K562 (cell line): ENCODE data around the gene VWA7. TPM values are rescaled to one million over a fixed set of nuclear protein-coding genes. Genes with fewer than 3 reads are reported as not detected.
A peak's percentile ranks its signal among the peaks of the same experiment; 100 is the strongest.

Source experiments
- ATAC-seq: fragments of 200-7000 bp; cut with Tn5 transposase; 3 replicates; pipeline ENCODE4 v1.9.1; 2020; ENCODE audit warnings: moderate library complexity
- BruUV-seq: library from RNA; stranded (reverse); fragments of 400-500 nt; replicated peaks from 2 replicates; lab custom pipeline; 2021; lab: Mats Ljungman, UMichigan
- CTCF ChIA-PET: fragments of 300-600 bp; formaldehyde crosslinking; extraction: SDS; loops from one replicate; lab custom pipeline; 2021; ENCODE audit warnings: low intra/inter-chr PET ratio; lab: Yijun Ruan, JAX
- POLR2A ChIA-PET: fragments of 300-600, 350-650 bp; sonication (Branson Sonifier 250); formaldehyde crosslinking; extraction: SDS; loops from one replicate; lab custom pipeline; 2021; ENCODE audit warnings: antibody characterized with exemption, inconsistent platforms; lab: Yijun Ruan, JAX
- DNase-seq, 4 experiments: peaks; one replicate each; pipeline versions ENCODE4 v3.0.0 to v3.0.0-alpha.2; 2011 to 2018; ENCODE audit warnings: low spot score in 3 of 4, mixed read lengths in 3 of 4; ENCODE audit errors: extremely low read depth in 1 of 4
- FAIRE-seq: peaks from 2 replicates; lab custom pipeline; 2011; peaks lifted over from hg19 to GRCh38; lab: Jason Lieb, UNC
- H2AFZ ChIP-seq: 2 replicates; pipeline ENCODE4 v1.6.0; 2011; ENCODE audit warnings: low read depth, low read length, control low read depth, inconsistent platforms
- H3K27ac ChIP-seq: fragments of 200-600 bp; 3 replicates; pipeline ENCODE4 v1.8.0; 2011; ENCODE audit warnings: low read depth, mild to moderate bottlenecking, control low read depth, inconsistent platforms, low read length, moderate library complexity, mixed read lengths; ENCODE audit errors: extremely low read depth
- H3K27me3 ChIP-seq, 2 experiments: fragments of 300-600 bp in 1 of 2; 2 replicates in 1 of 2; 3 replicates in 1 of 2; pipeline versions ENCODE4 v1.6.0 to v1.8.0; 2011; ENCODE audit warnings: inconsistent platforms in 2 of 2, low read length in 2 of 2, mild to moderate bottlenecking in 1 of 2, mixed read lengths in 1 of 2, moderate library complexity in 1 of 2; ENCODE audit not compliant: control insufficient read depth in 2 of 2, insufficient read depth in 2 of 2
- H3K36me3 ChIP-seq: fragments of 300-600 bp; 3 replicates; pipeline ENCODE4 v1.8.0; 2011; ENCODE audit warnings: mild to moderate bottlenecking, low read length, inconsistent platforms; ENCODE audit not compliant: control insufficient read depth, insufficient read depth
- H3K4me1 ChIP-seq, 2 experiments: fragments of 200-600 bp in 1 of 2; replicated peaks in 1 of 2; 2 replicates in 1 of 2; 3 replicates in 1 of 2; pipeline versions ENCODE4 v1.5.1 to v1.8.0; 2011; ENCODE audit warnings: inconsistent platforms in 2 of 2, low read length in 2 of 2, mild to moderate bottlenecking in 1 of 2, mixed read lengths in 1 of 2, moderate library complexity in 1 of 2; ENCODE audit not compliant: control insufficient read depth in 2 of 2, insufficient read depth in 2 of 2
- H3K4me2 ChIP-seq: 2 replicates; pipeline ENCODE4 v1.6.1; 2011; ENCODE audit warnings: low read length, control low read depth, inconsistent platforms, mixed read lengths; ENCODE audit not compliant: insufficient read depth
- H3K4me3 ChIP-seq: fragments of 200-600 bp; sonication (generic), shearing (Covaris generic); 2 replicates; pipeline ENCODE4 v1.5.1; 2016; ENCODE audit warnings: control low read depth, inconsistent platforms
- H3K79me2 ChIP-seq: fragments of 200-600 bp; 3 replicates; pipeline ENCODE4 v1.8.0; 2011; ENCODE audit warnings: low read length, inconsistent platforms; ENCODE audit not compliant: control insufficient read depth, insufficient read depth
- H3K9ac ChIP-seq, 2 experiments: 2 replicates each; pipeline versions ENCODE4 v1.6.0 to v1.6.1; 2011; ENCODE audit warnings: low read depth in 2 of 2, low read length in 2 of 2, control low read depth in 1 of 2, inconsistent platforms in 1 of 2, mild to moderate bottlenecking in 1 of 2, mixed read lengths in 1 of 2; ENCODE audit not compliant: insufficient read depth in 1 of 2
- H3K9me1 ChIP-seq: one replicate; pipeline ENCODE4 v1.6.0; 2011; ENCODE audit warnings: inconsistent platforms, mild to moderate bottlenecking, low read length, moderate library complexity; ENCODE audit not compliant: control insufficient read depth, insufficient read depth
- H3K9me3 ChIP-seq: replicated peaks from 2 replicates; pipeline ENCODE4 v1.5.1; 2011; ENCODE audit warnings: low read depth, low read length, inconsistent platforms; ENCODE audit not compliant: control insufficient read depth, insufficient read depth
- H4K20me1 ChIP-seq: replicated peaks from 2 replicates; pipeline ENCODE4 v1.6.1; 2011; ENCODE audit warnings: low read length, inconsistent platforms, mixed read lengths; ENCODE audit not compliant: control insufficient read depth, insufficient read depth
- HDAC6 ChIP-seq: IDR thresholded peaks from 2 replicates; pipeline ENCODE4 v1.6.1; 2012; ENCODE audit warnings: low read depth, mild to moderate bottlenecking, control low read depth, inconsistent platforms, low read length, moderate library complexity
- MAZ ChIP-seq, 2 experiments: fragments of 450-650 bp in 1 of 2; sonication (generic) in 1 of 2; formaldehyde crosslinking; IDR thresholded peaks in 1 of 2; conservative IDR thresholded peaks in 1 of 2; 2 replicates each; pipeline versions ENCODE4 v1.4.0 to v1.5.0; 2020; ENCODE audit warnings: mild to moderate bottlenecking in 1 of 2, missing genetic modification reagents in 1 of 2
- POLR2G ChIP-seq: fragments of 200-400 bp; formaldehyde crosslinking; IDR thresholded peaks from 2 replicates; pipeline ENCODE4 v1.6.1; 2017; ENCODE audit warnings: low read depth, mild to moderate bottlenecking, antibody characterized with exemption, low read length, moderate library complexity
- RBFOX2 ChIP-seq: fragments of 200-400 bp; formaldehyde crosslinking; IDR thresholded peaks from 2 replicates; pipeline ENCODE4 v1.6.1; 2017; ENCODE audit warnings: low read depth, mild to moderate bottlenecking, low read length, moderate library complexity
- RBM22 ChIP-seq: fragments of 200-400 bp; formaldehyde crosslinking; IDR thresholded peaks from 2 replicates; pipeline ENCODE4 v1.6.1; 2018; ENCODE audit warnings: low read length, low read depth; ENCODE audit not compliant: poor library complexity, severe bottlenecking
- U2AF2 ChIP-seq: fragments of 200-400 bp; formaldehyde crosslinking; optimal IDR thresholded peaks from 2 replicates; pipeline ENCODE3; 2017; ENCODE audit warnings: low read depth, mild to moderate bottlenecking, low read length
- ZFPM2 ChIP-seq: fragments of 250-450 bp; sonication (Bioruptor Pico); IDR thresholded peaks from 2 replicates; pipeline ENCODE4 v1.5.1; 2022; ENCODE audit warnings: mild to moderate bottlenecking
- WGBS: fragments of 100-300 bp; shearing (Covaris generic); methylation state at CpG from one replicate; pipeline ENCODE4 v1.1.6; 2016; ENCODE audit warnings: low coverage, mixed read lengths; ENCODE audit not compliant: insufficient coverage; ENCODE audit errors: missing lambda C conversion rate; 5-methylcytosine and 5-hydroxymethylcytosine counted together
- in situ Hi-C: fragments of 300-500 bp; cut with MboI; formaldehyde crosslinking; loops from 4 replicates; pipeline ENCODE4 v1.15.0; 2018; ENCODE audit warnings: inconsistent platforms, mixed read lengths
- intact Hi-C: fragments of 100-400 bp; cut with micrococcal nuclease; formaldehyde crosslinking; loops from 2 replicates; pipeline ENCODE4 v1.14.2; 2022
- polyA plus RNA-seq, 8 experiments: library from polyadenylated mRNA; depleted of rRNA in 4 of 8; stranded (reverse) in 5 of 8; unstranded in 3 of 8; fragments of >200 nt; fragmentation: Nextera tagmentation in 2 of 8; fragmentation: Illumina TruSeq in 1 of 8; extraction: Ambion mirVana in 2 of 8; extraction: Trizol in 1 of 8; gene quantifications; 2 replicates each; pipeline versions ENCODE4 v1.2.1 to v1.2.3, GENCODE V29; 2011 to 2014; ENCODE audit warnings: inconsistent platforms in 1 of 8, missing spikeins in 1 of 8
- total RNA-seq, 7 experiments: library from RNA; depleted of rRNA in 6 of 7; stranded (reverse); fragments of >200 nt in 6 of 7; fragmentation: Illumina TruSeq in 2 of 7; extraction: Trizol in 2 of 7; gene quantifications; 2 replicates each; pipeline versions ENCODE4 v1.2.1 to v1.2.3, GENCODE V29; 2011 to 2021; ENCODE audit warnings: low replicate concordance in 1 of 7

VWA7 gene
- total and polyA plus RNA-seq, 9 of the 15 experiments (the other 6 are each of a cell fraction or from before 2014, with no cell fraction given), result 0.18 to 2.9 (median 0.95) TPM

DNA sequence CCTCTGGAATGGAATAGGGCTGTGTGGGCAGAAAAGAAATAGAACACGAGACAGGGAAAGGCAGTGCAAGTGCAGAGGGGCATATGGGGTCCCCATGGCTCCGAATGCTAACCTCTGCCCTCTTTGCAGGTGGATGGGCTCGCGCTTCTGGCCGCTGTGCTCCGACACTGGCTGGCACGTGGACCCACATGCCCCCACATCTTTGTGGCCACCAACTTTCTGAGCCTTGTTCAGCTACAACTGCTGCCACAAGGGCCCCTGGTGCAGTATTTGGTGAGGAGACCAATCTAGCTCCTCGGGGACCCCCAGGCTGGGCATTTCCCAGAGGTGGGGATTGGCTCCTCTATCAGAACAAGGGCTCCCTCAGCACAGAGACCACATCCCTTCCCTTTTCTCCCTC lies 15.8 kb downstream of the VWA7 start:
- Histone ChIP-seq H3K4me1 (peaks cover 0 to 17% of the 10 kb centered on the region in 2 experiments; a peak in 3 of 5 replicates), H3K9ac (0 out of 4 replicates have a peak overlapping the region, but pooled peaks of 1 of the 2 experiments have one; percentile 6), H3K36me3 (peaks cover 63% of the 10 kb centered on the region), H3K4me3 (no peak overlapping the region), H3K9me1 (no peaks in the 10 kb centered on the region), H2AFZ (no peak overlapping the region), H3K27ac (no peak overlapping the region), H3K4me2 (no peak overlapping the region), H3K9me3 (no peaks in the 10 kb centered on the region), H4K20me1 (no peaks in the 10 kb centered on the region), H3K27me3 (no peaks in the 10 kb centered on the region), H3K79me2 (no peaks in the 10 kb centered on the region)
- in situ Hi-C loops, result no loop called here
- 79% methylated on average over 8 of the region's 8 CpGs for WGBS
- no peak for DNase-seq
- POLR2A ChIA-PET, result interaction anchor here (0.6 to 6.6 kb wide), 12 partner anchors 8 to 70 kb away, joined by 3 to 85 read pairs (median 4); partner anchors contain the start of genes CLIC1, HSPA1B, MSH5 and VARS1
- CTCF ChIA-PET, result no interaction called here
- BruUV-seq, result TSS peak; percentile 4
- ATAC-seq, result no peak
- no peak for FAIRE-seq
- intact Hi-C loops, result no loop called here
- TF ChIP-seq RBM22 (peak; percentile 81), MAZ (CRISPR knock-in tag; conservative IDR thresholded peaks at IDR 0.05 in 1 of 2, IDR thresholded peaks at IDR 0.05 in 1 of 2) (peak in 1 of 2 experiments; percentile 37; a peak in 1 of 4 replicates), POLR2G (peak; percentile 69), U2AF2 (no peak), RBFOX2 (peak; percentile 57), HDAC6 (0 out of 2 replicates have a peak, but pooled peaks have one; percentile 31), ZFPM2 (CRISPR knock-in tag) (no peak)
